Effector memory CD8-positive, alpha-beta T cell (primary cell): Measurements from ENCODE around the gene GALM.
A peak's percentile ranks its signal among the peaks of the same experiment; 100 is the strongest.
"Not testable (repeated sequence)": the region's sequence is repeated elsewhere in the genome, so short reads cannot be mapped to it uniquely, and the experiment has no call there.

Source experiments
- ATAC-seq: fragments of 150-1000 bp; cut with Tn5 transposase; replicated peaks from 2 replicates; pipeline ENCODE4 v1.10.0; 2021; ENCODE audit warnings: mild to moderate bottlenecking, moderate library complexity
- DNase-seq, 3 experiments: peaks; one replicate each; pipeline ENCODE4 v3.0.0; 2021
- H3K27ac Mint-ChIP-seq, 2 donors: one replicate each; pipeline ENCODE4 v1.8.0; 2022; ENCODE audit warnings: mild to moderate bottlenecking in 2 of 2, mixed read lengths in 2 of 2, moderate library complexity in 2 of 2
- H3K27me3 Mint-ChIP-seq, 2 donors: one replicate each; pipeline ENCODE4 v1.8.0; 2022; ENCODE audit warnings: mixed read lengths in 2 of 2
- H3K36me3 Mint-ChIP-seq: one replicate; pipeline ENCODE4 v1.8.0; 2022; ENCODE audit warnings: mild to moderate bottlenecking, moderate library complexity, mixed read lengths; ENCODE audit not compliant: insufficient read depth
- H3K4me1 Mint-ChIP-seq, 2 donors: one replicate each; pipeline ENCODE4 v1.8.0; 2022; ENCODE audit warnings: low read depth in 2 of 2, mixed read lengths in 2 of 2
- H3K4me3 Mint-ChIP-seq, 2 donors: one replicate each; pipeline ENCODE4 v1.8.0; 2022; ENCODE audit warnings: mild to moderate bottlenecking in 2 of 2, mixed read lengths in 2 of 2, moderate library complexity in 2 of 2
- H3K9me3 Mint-ChIP-seq, 2 donors: one replicate each; pipeline ENCODE4 v1.8.0; 2022; ENCODE audit warnings: mixed read lengths in 2 of 2

The GALM gene

DNA sequence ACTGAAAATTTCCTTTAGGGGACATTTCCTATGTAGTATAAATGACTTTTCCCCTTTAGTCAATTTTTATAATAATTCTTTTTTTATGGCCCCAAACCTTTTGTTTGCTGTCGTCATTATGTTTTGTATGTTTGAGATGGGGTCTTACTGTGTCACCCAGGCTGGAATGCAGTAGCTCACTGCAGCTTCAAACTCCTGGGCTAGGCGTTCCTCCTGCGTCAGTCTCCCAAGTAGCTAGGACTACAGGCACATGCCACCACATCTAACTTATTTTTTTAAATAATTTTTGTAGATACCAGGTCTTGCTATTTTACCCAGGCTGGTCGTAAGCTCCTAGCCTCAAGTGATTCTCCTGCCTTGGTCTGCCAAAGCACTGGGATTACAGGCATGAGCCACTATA, 30.8 kb upstream of the GALM start:
- Mint-ChIP-seq H3K4me1 (peaks cover 4 to 10% of the 10 kb centered on the region in 2 donors), H3K27ac (no peak overlapping the region), H3K36me3 (no peaks in the 10 kb centered on the region), H3K9me3 (no peaks in the 10 kb centered on the region), H3K27me3 (no peaks in the 10 kb centered on the region), H3K4me3 (no peak overlapping the region)
- ATAC-seq (no peak), DNase-seq (no peak)

GRCh38 chr2:38636069-38636468, 29.8 kb upstream of the GALM start:
- no peak for DNase-seq
- Mint-ChIP-seq H3K27ac (no peak overlapping the region), H3K4me3 (no peak overlapping the region), H3K36me3 (no peaks in the 10 kb centered on the region), H3K4me1 (peaks cover 4 to 10% of the 10 kb centered on the region in 2 donors), H3K9me3 (no peaks in the 10 kb centered on the region), H3K27me3 (no peaks in the 10 kb centered on the region)
- no peak for ATAC-seq

- not testable (repeated sequence) for ATAC-seq, H3K27me3 Mint-ChIP-seq, H3K4me1 Mint-ChIP-seq, H3K4me3 Mint-ChIP-seq, H3K36me3 Mint-ChIP-seq, H3K9me3 Mint-ChIP-seq, DNase-seq
- H3K27ac Mint-ChIP-seq = peak overlapping the region in 1 of 2 donors; percentile 22
Measured at GRCh38 chr2:38642373-38643017, 23.4 kb upstream of the GALM start.

DNA sequence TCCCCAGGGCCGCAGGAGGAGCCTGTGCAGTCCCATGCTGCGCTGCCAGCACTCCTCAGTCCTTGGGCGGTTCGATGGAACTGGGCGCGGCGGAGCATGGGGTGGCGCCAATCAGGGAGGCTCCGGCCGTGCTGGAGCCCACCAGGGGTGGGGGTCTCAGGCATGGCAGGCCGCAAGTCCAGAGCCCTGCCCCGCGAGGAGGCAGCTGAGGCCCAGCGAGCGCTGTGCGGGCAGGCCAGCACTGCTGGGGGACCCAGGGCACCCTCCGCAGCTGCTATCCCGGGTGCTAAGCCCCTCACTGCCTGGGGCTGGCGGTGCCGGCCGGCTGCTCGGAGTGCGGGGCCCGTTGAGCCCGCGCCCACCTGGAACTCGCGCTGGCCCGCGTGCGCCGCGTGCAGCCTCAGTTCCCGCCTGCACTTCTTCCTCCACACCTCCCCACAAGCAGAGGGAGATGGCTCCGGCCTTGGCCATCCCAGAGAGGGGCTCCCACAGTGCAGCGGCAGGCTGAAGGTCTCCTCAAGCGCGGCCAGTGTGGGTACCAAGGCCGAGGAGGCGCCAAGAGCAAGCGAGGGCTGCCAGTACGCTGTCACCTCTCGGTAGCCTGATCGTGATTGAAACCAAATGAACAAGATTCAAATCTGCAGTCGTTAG, 22.8 kb upstream of the GALM start:
- no peaks in the 10 kb centered on the region for H3K9me3 Mint-ChIP-seq
- ATAC-seq (no peak), DNase-seq (no peak)
- H3K27me3 Mint-ChIP-seq = no peaks in the 10 kb centered on the region
- peaks cover 11 to 15% of the 10 kb centered on the region in 2 donors for H3K4me1 Mint-ChIP-seq
- H3K36me3 Mint-ChIP-seq = no peaks in the 10 kb centered on the region
- H3K27ac Mint-ChIP-seq = peak overlapping the region; percentile 78 to 86
- H3K4me3 Mint-ChIP-seq = no peak overlapping the region

DNA sequence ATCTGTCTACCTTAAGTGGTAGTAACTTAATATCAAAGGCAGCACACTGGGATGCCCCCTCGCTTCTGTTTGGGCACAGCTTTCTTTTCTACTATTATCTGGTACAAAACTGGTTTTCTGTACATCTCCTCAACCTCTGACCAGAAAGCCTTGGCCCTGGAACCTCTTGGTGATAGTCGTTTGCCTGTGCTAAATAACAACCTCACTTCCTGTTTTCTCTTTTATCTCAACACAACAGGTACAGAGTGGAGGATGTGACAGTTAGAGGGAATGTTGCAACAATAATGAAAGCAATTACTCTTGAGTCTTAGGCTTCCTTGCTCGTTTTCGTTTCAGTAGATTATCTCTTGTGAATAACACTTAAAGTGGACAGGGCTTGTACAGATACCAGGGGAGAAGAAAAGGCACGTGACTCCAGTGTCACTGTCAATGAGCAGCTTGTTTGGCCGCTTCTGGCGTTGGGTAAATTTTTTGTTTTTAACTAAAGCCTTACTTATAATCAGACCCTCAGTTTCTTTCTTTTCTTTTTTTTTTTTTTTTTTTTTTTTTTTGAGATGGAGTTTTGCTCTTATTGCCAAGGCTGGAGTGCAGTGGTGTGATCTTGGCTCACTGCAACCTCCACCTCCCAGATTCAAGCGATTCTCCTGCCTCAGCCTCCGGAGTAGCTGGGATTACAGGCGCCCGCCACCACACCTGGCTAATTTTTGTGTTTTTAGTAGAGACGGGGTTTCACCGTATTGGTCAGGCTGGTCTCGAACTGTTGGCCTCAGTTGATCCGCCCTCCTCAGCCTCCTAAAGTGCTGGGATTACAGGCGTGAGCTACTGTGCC, 22.0 kb upstream of the GALM start:
- DNase-seq = not testable (repeated sequence)
- peak; percentile 83 for ATAC-seq

DNA sequence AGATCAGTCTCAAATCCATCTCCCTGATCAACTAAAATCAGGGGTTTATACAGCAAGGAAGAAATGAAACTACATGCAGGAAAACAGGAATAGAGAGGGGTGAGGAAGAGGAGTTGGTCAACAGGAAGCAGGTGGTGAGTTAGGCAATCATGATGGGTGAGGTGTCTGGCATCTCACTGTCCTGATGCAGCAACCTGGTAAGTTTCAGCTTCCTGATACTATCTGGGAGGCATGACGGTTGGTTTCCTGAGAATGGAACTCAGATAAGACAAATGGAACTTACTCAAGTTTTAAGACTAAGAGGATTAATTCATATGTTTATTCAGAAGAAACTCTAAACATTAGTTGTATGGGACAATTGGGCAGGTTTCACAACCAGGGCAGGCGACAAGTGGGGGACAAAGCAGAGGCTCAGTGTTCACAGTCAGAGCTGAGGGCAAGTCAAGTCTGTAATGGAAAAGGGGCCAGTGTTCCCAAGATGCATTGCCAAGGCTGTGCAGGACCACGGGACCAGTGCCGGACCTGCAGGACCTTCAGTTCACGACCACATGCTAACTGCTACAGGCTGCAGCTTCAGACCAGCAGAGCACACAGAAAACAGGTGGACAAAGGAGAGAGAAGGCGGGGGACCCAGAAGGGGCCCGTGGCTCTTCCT, 17.7 kb upstream of the GALM start:
- H3K4me3 Mint-ChIP-seq = peak overlapping the region; percentile 23 to 40
- no peak for ATAC-seq
- no peak for DNase-seq
- H3K4me1 Mint-ChIP-seq = peaks cover 27 to 29% of the 10 kb centered on the region in 2 donors
- H3K27ac Mint-ChIP-seq = peak overlapping the region; percentile 5 to 62
- H3K27me3 Mint-ChIP-seq = no peaks in the 10 kb centered on the region
- no peaks in the 10 kb centered on the region for H3K9me3 Mint-ChIP-seq
- H3K36me3 Mint-ChIP-seq = no peaks in the 10 kb centered on the region

More for the DNA sequence above, 22.0 kb upstream of the GALM start:
- Mint-ChIP-seq H3K4me3 (peak overlapping the region; percentile 58 to 66), H3K27ac (peak overlapping the region; percentile 78 to 86), H3K4me1 (peaks cover 19 to 21% of the 10 kb centered on the region in 2 donors)
- H3K36me3 Mint-ChIP-seq, H3K9me3 Mint-ChIP-seq, H3K27me3 Mint-ChIP-seq: not testable (repeated sequence)

GRCh38 chr2:38649176-38649728, 16.7 kb upstream of the GALM start:
- Mint-ChIP-seq H3K27me3 (no peaks in the 10 kb centered on the region), H3K4me1 (peaks cover 32% of the 10 kb centered on the region in 2 donors), H3K4me3 (no peak overlapping the region), H3K9me3 (no peaks in the 10 kb centered on the region), H3K27ac (no peak overlapping the region), H3K36me3 (peaks cover 5% of the 10 kb centered on the region)
- DNase-seq (no peak), ATAC-seq (no peak)

- Mint-ChIP-seq H3K27me3 (no peaks in the 10 kb centered on the region), H3K4me3 (no peak overlapping the region), H3K9me3 (no peaks in the 10 kb centered on the region), H3K27ac (no peak overlapping the region), H3K36me3 (peaks cover 5% of the 10 kb centered on the region), H3K4me1 (peaks cover 39 to 40% of the 10 kb centered on the region in 2 donors)
- DNase-seq (no peak), ATAC-seq (no peak)
Measured at GRCh38 chr2:38650012-38650411, 15.9 kb upstream of the GALM start.

- Mint-ChIP-seq H3K4me1 (peaks cover 42 to 44% of the 10 kb centered on the region in 2 donors), H3K36me3 (peaks cover 5% of the 10 kb centered on the region), H3K27ac (no peak overlapping the region), H3K9me3 (no peaks in the 10 kb centered on the region), H3K27me3 (no peaks in the 10 kb centered on the region), H3K4me3 (no peak overlapping the region)
- ATAC-seq (no peak), DNase-seq (no peak)
Measured at GRCh38 chr2:38650717-38651116, 15.2 kb upstream of the GALM start.

DNA sequence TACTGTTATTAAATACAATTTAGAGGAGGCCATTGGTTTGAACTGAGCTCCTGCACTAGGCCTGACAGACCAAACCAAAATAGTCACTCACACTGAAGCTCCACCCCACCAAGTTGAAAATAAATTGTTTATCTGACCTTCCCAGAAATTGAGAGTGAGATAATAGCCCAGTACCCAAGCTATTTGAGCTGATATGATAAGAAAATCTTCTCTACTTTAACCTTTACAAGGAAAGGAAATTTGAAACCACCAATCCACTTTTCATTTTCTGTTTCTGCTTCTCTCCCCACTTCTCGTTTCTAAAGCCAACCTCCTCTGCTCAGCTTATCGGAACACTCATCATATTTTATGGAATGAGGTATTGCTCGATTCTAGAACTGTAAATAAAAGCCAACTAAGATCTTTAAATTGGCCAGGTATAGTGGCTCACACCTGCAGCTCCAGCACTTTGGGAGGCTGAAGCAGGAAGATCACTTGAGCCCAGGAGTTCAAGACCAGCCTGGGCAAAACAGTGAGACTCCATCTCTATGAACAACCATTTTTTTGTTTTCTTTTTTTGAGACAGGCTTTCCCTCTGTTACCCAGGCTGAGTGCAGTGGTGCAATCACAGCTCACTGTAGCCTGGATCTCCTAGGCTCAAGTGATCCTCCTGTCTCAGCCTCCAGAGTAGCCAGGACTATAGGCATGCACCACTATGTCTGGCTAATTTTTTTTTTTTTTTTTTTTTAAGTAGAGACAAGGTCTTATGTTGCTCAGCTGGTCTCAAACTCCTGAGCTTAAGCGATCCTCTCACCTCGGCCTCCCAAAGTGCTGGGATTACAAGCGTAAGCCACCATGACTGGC, 13.3 kb upstream of the GALM start:
- H3K36me3 Mint-ChIP-seq = peaks cover 5% of the 10 kb centered on the region
- peak overlapping the region; percentile 88 to 91 for H3K27ac Mint-ChIP-seq
- H3K4me3 Mint-ChIP-seq = peak overlapping the region; percentile 22 to 59
- no peaks in the 10 kb centered on the region for H3K27me3 Mint-ChIP-seq
- DNase-seq (no peak), ATAC-seq (no peak)
- H3K9me3 Mint-ChIP-seq = no peaks in the 10 kb centered on the region
- peaks cover 43 to 44% of the 10 kb centered on the region in 2 donors for H3K4me1 Mint-ChIP-seq

- Mint-ChIP-seq H3K4me3 (peak overlapping the region; percentile 59), H3K27me3 (no peaks in the 10 kb centered on the region), H3K9me3 (no peaks in the 10 kb centered on the region), H3K27ac (peak overlapping the region; percentile 88 to 91), H3K36me3 (peaks cover 5% of the 10 kb centered on the region), H3K4me1 (peaks cover 36 to 37% of the 10 kb centered on the region in 2 donors)
- ATAC-seq (no peak), DNase-seq (peak in 1 of 3 experiments; percentile 10)
Measured at GRCh38 chr2:38653380-38653714, 12.6 kb upstream of the GALM start.

DNA sequence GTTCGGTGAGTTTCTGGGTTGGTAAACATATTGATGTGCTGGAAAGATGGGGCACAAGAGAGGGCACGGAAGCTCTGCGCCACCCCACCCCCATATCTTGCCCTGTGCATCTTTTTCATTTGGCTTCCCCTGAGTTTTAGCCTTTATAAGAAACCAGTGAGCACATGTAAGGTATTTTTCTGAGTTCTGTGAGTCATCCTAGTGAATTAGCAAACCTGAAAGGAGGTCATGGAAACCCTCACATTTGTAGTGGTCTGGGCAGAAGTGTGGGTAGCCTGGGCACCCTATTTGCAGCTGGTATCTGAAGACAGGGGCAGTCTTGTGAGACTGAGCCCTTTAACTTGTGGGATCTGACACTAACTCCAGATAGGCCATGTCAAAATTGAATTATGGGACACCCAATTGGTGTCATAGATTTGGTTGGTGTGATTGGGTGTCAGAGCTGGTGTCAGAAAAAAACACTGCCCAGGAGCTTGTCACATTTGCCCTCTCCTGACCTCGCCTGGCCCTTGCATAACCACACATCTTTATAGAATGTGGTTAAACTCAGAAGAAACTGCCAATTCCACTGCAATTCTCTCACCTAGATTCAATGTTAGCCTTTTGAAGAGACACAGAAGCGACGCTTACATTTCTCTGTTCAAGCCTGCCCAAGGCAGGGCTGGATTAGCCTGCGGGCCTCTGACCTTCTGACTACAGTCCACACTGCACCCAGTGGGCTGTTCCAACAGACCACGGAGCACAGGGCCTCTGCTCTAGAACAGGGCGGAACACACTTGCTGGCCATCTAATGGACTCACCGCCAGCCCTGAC, 12.0 kb upstream of the GALM start:
- ATAC-seq (peak; percentile 78), DNase-seq (peak; percentile 27 to 51 (median 42))

More for the DNA sequence above, 12.0 kb upstream of the GALM start:
- no peaks in the 10 kb centered on the region for H3K9me3 Mint-ChIP-seq
- peak overlapping the region; percentile 59 for H3K4me3 Mint-ChIP-seq
- peaks cover 30 to 32% of the 10 kb centered on the region in 2 donors for H3K4me1 Mint-ChIP-seq
- peaks cover 5% of the 10 kb centered on the region for H3K36me3 Mint-ChIP-seq
- H3K27ac Mint-ChIP-seq = peak overlapping the region; percentile 88 to 91
- H3K27me3 Mint-ChIP-seq = no peaks in the 10 kb centered on the region
